Measurements from ENCODE around the gene DICER1.

- TF ChIP-seq CTCF (IDR thresholded peaks at IDR 0.05) (no peak), REST (IDR thresholded peaks at IDR 0.05; ENCODE audit: insufficient read depth in 1 of 2, low read depth in 2 of 2, low read length in 1 of 2) (no peak), POLR2AphosphoS5 (IDR thresholded peaks at IDR 0.05; ENCODE audit: low read depth, low read length) (no peak), TCF7L2 (IDR thresholded peaks at IDR 0.05; ENCODE audit: low read depth, low read length) (no peak)
These were observed 50.4 kb downstream of the DICER1 start for GRCh38 chr14:95106971-95107370.
